GM11168 (cell line): ENCODE data around the gene FLAD1.

Experiments used
- in situ Hi-C: fragments of 300-500 bp; cut with MboI; formaldehyde crosslinking; loops from one replicate; pipeline ENCODE4 v1.12.0; 2022; ENCODE audit warnings: low sequenced_read_pairs; ENCODE audit not compliant: unreplicated experiment

The FLAD1 gene

GRCh38 chr1:155001675-155002463 lies 18.7 kb downstream of the FLAD1 start:
- in situ Hi-C loops: no loop called here

- in situ Hi-C loops: no loop called here
Measured at GRCh38 chr1:155002464-155003226, 19.5 kb downstream of the FLAD1 start, which contains the start of gene ZBTB7B. TSS of gene ZBTB7B (plus strand) at chr1:155002802. CDS start at chr1:155014661, 11,859 bp downstream.

DNA sequence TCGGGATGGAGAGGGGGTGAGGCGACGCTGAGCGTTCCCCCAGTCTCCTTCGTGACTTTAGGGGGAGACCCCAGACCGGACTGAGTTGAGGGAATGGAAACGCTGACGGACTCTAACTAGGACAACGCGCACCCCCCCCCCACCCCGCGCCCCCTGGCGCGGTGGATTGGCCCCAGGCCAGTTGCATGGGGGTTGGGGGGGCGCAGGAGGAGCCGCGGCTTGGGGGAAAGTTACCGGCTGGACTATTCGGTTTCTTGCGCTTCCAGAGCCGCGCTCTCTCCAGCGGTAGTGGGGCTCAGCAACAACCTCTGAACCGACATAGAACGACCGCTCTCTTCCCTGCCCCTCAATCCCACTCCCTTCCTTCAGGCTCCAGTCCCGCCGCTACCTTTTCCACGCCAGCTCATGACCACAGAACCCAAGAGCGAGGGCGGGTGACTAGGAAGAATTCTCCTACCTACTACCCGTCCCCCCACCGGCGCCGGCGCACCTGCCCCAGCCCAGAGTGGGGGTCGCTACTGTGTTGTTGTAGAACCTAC lies 20.2 kb downstream of the FLAD1 start:
- in situ Hi-C loops: no loop called here

GRCh38 chr1:155003766-155004351 lies 20.7 kb downstream of the FLAD1 start:
- in situ Hi-C loops: no loop called here

- in situ Hi-C loops: no loop called here
Measured at GRCh38 chr1:155004352-155005075, 21.4 kb downstream of the FLAD1 start.

DNA sequence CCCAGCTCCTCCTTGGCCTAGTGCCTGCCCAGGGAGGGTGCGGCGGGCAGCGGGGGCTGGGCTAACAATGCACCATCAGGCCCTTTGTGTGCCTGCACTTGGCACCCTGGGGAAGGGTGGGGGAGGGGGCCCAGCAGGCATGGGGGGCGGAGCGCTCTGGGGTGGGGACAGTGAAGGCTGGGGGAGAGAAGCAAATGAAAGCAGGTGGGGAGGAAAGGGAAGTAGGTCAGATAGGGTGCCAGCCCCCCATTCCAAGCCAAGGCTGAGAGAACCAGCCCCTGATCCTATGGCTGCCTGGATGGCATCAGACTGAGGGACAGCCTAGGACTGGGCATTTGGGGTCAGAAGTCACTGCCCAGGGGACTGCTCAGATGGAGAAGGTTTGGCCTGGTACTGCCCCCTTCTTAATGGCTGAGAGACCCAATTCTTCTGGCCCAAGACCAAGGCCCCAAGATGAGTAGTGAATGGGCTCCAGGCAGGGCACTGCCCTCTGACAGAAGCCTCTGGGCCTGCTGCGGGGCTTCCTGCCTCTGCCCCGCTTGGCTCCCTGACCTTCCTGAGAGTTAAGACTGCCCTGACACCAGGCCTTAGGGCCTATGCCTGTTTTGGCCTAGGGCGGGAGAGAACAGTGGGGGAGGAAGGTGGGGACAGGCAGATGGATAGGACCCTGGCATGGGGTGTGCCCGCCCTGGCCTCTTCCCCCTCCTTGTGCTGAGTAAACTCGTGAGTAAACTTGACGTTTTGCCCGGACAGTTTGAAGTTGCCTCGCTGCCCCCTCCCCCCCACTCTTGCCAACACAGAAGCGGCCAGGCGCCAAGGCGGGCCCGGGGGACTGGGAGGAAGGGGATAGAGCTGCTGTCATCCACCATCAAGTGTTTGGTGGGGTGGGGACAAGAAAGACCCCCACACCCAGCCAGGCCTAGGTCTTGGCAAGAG lies 22.2 kb downstream of the FLAD1 start:
- in situ Hi-C loops: no loop called here

DNA sequence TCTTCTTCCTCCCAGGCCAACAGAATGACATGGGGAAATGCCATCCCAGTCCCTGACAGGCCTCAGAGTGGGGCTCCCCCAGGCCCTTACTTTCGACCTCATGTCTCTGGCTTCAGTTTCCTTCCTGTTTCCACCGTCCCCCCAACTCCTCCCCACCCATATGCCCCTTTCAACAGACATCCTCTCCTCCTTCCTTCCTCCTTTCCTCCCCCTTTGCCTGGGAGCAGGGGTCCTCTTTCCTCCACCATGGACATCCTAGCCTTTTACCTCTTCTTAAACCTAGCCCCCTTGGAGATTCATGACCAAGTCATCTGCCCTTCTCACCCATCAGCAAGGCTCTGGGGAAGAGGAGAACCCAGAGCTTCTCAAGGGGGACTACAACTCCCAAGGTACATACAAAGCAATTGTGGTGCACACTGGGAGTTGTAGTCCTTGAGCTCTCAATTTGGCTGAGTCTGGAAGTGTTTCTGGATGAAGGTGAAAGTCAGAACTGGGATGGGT lies 23.5 kb downstream of the FLAD1 start:
- in situ Hi-C loops: no loop called here

DNA sequence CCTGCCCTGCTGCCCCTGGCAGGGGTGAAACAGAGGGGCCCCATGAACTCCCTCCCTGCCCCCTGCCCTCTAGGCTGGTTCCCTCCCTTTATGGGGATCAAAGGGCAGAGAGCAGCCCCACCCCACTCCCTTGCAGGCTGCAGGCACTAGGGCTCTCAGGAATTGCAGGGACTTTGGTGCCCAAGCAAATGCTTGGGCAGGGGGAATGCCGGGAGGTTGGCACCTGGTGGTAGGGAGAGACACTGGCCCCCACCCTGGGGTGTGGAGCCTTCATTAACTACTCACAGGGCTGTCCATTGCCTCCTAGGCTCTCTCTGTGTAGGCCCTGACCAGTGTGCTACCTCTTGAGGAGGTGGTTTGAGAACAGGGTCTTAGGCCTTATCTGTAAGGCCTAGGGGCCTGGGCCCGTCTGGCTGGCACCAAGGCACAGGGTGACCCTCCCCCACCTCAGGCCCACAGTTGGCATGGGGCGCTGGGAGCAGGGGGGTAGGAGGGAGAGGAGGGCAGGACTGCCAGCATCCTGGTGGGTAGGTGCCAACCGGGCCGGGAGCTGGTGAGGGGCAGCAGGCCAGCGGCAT lies 24.2 kb downstream of the FLAD1 start:
- in situ Hi-C loops: no loop called here

GRCh38 chr1:155008015-155008941 lies 25.1 kb downstream of the FLAD1 start:
- in situ Hi-C loops: no loop called here

GRCh38 chr1:155009221-155009711 lies 26.1 kb downstream of the FLAD1 start:
- in situ Hi-C loops: no loop called here

DNA sequence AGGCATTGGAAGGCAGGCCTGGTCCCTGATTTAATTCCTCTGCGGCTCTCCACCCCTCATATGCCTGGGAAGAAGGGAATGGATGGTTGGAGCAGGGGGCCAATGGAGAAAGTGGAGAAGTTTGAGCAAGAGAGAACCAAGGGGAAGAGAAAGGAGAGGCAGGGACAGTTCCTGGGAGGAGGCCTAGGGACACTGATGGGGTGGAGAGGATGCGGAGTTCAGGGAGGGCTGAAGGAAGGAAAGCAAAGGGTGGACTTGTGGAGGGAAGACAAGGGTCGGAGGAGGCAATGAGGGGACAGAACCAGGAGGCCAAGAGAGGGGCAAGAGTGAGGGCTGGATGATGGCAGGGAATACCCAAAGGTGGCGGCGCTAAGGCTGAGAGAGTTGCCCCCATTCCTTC lies 26.6 kb downstream of the FLAD1 start:
- in situ Hi-C loops: no loop called here

DNA sequence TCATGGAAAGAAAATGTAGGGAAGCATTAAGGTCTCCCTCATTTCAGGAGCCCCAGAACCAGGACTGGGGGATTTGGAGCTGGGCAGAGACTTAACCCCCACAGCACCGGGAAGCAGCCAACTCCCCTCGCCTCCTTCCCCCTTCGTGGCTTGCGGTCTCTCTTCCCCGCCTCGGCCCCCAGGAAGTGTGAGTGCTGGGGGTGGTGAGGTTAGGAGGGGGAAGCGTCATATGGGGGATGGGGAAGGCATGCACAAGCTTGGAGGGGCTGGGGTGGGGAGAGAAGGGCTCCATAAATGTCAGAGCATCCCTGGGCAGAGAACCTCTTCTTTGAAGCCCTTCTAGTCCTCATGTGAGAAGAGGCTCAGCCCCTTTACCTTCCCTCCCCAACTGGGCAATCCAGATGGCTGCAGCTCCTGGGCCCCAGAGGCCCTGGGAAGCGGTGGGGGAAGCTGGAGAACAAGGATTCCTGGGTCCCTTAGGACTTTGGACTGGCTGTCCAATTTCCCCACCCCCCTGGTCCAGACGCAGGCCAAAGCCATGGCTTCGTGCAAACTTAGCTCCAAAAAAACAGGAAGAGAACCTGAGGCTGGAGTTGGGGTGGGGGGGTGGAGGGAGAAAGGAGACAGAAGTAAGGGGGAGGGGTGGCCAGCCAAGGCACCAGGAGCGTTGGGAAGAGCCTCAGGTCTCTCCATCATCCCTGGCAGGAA lies 27.2 kb downstream of the FLAD1 start:
- in situ Hi-C loops: no loop called here

DNA sequence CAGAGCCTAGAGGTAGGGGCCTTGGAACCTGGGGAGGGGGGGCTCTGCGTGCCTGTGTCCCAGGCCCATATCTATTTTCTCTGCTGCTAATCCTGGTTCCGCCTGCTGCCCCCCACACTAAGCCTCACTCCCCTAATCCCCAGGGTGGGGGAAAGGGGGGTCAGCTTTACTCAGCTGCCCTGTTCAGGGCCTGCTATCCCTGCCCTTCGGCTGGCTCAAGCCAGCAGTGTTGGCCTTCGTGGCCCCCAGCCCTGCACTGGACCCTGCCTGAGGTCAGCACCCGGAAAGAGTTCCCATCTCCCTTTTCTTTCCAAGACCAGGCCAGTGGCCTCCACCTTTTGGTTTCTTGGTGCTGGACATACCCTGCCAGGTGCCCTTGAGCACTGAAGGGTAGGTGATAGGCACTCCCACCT lies 27.9 kb downstream of the FLAD1 start:
- in situ Hi-C loops: no loop called here

- in situ Hi-C loops: no loop called here
Measured at GRCh38 chr1:155011437-155012025, 28.4 kb downstream of the FLAD1 start.

DNA sequence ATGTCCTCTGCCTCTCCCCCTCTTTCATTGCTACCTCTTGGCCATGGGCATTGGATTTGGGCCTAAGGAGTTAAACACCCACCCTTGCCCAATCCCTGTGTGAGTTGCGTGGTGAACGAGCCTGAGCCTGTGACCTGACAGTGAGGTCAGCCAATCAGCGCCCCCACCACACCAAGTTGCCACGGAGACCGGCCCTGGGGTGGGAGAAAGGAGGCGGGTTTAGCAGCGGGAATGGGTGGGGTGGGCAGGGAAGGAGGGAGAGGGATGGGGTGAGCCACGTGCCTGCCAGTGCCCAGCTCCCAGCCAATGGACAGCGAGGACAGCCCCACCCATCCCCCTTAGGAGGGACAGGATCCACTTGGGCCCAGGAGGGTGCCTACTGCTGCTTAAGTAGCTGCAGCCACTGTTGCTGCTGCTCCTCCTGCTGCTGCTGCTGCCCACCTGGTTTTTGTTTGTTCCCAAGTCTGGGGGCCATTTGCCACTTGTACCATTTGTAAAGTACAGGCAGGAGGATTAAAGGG lies 28.9 kb downstream of the FLAD1 start:
- in situ Hi-C loops: no loop called here
